ENCODE measurements around the gene NOTUM.

DNA sequence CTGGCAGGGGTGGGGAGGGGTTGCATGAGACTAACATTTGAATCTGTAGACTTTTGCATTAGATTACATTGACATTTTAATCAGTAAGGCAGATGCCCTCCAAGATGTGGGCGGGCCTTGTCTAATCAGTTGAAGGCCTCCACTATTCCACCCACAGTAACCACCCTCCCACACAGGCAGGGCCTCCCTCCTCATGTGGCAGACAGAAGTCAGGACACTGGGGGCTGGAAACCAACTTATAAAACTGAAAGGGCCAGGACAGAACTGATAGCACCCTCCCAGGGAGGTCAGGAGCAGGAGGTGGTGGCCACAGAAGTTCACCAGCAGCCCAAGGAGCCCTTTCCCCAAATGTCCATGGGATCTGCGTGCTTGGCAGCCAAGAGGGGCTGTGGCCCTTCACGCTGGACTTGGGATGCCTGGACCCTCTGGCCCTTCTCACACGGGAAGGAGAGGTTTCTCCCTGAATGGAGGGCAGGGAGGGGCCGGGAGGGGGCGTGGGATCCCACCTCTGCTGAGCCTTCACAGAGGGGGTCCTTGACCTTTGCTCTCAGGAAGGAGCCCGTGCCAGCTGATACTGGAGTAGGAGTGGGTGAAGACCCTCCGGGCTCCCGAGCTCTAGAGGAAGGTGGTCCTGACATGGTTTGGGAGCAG, 28.5 kb downstream of the NOTUM start:
- TF ChIP-seq, protein P1, sequence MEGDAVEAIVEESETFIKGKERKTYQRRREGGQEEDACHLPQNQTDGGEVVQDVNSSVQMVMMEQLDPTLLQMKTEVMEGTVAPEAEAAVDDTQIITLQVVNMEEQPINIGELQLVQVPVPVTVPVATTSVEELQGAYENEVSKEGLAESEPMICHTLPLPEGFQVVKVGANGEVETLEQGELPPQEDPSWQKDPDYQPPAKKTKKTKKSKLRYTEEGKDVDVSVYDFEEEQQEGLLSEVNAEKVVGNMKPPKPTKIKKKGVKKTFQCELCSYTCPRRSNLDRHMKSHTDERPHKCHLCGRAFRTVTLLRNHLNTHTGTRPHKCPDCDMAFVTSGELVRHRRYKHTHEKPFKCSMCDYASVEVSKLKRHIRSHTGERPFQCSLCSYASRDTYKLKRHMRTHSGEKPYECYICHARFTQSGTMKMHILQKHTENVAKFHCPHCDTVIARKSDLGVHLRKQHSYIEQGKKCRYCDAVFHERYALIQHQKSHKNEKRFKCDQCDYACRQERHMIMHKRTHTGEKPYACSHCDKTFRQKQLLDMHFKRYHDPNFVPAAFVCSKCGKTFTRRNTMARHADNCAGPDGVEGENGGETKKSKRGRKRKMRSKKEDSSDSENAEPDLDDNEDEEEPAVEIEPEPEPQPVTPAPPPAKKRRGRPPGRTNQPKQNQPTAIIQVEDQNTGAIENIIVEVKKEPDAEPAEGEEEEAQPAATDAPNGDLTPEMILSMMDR (IDR thresholded peaks at IDR 0.05) = no peak
- TF ChIP-seq POLR2A (IDR thresholded peaks at IDR 0.05; ENCODE audit: low read depth) = no peak

Data from esophagus muscularis mucosa (tissue), 3 donors.